GM21447 (cell line): ENCODE measurements around the gene SMAD3.
A peak's percentile ranks its signal among the peaks of the same experiment; 100 is the strongest.

Source experiments
- ATAC-seq: cut with Tn5 transposase; IDR thresholded peaks from one replicate; pipeline ENCODE4 v1.9.1; 2021; ENCODE audit not compliant: unreplicated experiment

The SMAD3 gene

DNA sequence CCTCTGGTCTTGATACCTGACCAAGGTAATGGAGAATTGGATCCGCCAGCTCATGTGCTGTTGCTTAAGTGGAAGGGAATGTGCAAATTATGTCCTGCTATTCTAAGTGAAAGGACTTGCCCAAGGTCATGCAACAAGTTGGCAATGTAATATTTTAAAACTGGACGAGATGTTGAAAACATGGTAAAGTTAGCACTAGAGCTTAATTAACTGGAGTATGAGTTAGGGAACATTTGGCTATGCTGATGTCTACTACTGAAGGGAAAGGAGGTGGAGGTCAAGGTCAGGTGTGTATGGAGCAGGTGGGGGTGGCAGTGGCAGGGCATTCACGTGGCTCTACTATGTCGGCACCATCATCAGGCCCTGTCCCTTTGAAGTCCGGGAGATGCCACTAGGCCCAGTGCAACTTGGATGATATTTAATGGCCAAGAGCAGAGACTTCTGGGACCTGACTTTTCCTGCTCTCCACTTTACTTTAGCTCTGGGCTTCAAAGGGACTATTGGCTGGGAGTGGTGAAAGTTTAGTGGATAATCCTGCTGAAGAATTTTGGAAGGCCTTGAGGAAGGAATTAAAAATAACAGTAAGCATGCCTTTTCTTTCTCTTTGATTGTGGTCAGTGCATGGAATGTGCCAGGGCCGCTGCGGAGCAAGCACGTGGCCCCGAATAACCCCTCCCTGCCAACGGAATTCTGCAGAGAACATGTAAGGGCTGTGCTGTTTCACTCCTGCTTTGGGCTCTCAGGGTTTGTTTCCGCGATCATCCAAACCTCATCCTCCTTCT, 14.9 kb downstream of the SMAD3 start:
- no peak for ATAC-seq

DNA sequence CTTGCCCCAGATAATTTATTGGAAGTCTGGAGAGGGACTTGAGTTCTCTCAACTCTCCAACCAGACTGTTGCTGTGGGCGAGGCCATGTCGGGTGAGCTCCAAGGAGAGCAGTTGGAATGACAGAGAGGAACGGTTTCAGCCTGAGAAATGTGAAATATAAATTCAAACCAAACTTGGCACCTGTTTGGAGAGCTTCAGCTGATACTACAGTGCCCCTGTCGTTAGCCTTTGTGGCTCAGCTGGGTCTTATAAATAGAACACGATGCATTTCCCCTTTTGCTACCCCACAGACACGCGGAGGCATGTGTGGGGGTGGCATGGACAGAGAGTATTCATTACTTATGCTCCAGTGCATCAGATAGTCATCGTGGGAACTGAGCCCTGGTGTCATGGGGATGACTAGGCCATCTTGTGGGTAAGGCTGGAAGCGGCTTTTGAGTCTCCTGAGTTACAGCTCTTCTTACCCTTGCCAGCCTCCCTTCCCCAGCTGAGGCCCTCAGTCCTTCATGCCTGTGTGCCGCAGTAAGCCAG, 15.6 kb downstream of the SMAD3 start:
- peak; percentile 42 for ATAC-seq

- ATAC-seq = no peak
These were observed 16.7 kb downstream of the SMAD3 start for GRCh38 chr15:67082007-67082536.

DNA sequence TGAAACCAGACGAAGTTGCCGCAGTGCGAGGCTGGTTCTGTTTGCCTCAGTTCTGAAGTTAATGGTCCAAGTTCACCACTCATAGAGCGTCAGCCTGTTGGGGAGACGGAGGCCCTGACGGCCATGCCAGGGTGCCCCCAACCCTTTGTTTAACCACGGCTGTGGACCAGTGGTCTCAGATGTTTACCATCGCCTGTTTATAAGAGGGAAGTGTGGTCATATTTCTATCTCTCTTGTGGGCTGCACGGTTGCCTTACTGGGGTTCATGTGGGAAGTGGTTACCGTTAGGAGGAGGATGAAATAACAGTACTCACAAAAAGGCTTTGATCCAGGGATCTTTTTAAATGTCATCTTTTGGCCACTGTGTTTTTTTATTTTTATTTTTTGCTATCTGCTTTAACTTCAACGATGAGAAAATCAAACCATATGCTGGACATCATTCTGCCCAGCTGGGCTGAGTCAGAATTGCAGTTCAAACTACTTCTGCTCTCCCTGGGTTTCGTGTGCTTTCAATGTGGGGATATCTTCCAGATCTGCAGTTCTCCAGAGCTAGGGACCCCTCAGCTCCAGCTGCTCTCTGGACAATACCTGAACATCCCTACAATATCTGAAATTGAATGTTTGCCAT, 17.8 kb downstream of the SMAD3 start:
- ATAC-seq = no peak

GRCh38 chr15:67084561-67084960, 19.2 kb downstream of the SMAD3 start:
- ATAC-seq = no peak

- peak; percentile 25 for ATAC-seq
These were observed 19.9 kb downstream of the SMAD3 start for GRCh38 chr15:67085237-67085817.

DNA sequence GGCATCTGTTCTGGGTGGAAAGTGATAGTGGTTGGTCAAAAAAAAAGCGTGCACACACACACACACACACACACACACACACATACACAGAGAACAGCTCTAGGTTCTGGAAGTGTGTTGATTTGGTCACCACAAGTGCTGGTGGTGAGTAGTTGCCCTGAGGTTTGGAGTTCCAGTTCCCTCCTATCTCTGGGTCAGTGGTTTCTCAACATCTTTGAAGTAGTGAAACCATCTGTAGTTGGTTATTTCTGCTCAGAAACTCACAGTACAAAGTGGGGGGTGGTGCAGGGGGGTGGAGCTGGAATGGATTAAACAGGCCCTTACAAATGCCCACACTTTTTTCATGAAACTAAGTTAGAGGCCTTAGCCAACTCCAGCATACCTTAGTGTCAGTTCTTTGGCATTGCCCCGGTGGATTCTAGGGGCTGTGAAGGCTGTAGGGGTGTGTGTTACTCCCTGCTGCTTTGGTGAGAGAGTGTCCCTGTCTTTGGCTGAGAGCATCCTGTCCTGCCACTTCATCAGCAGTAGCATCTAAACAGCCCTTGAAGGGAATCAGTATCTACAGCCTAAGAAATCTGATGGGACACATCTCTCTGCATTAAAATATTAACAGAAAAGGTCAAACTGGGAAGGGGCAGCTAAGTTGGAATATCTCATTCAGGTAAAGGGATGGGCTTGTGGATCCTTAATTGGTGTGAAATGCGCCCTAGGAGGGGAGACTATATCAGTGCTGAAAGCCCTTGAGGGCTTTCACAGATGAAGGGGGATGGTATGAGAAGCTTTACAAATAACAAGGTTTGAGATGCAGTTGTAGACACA, 20.6 kb downstream of the SMAD3 start:
- peak; percentile 44 for ATAC-seq

- no peak for ATAC-seq
These were observed 21.2 kb downstream of the SMAD3 start for GRCh38 chr15:67086637-67086914.

DNA sequence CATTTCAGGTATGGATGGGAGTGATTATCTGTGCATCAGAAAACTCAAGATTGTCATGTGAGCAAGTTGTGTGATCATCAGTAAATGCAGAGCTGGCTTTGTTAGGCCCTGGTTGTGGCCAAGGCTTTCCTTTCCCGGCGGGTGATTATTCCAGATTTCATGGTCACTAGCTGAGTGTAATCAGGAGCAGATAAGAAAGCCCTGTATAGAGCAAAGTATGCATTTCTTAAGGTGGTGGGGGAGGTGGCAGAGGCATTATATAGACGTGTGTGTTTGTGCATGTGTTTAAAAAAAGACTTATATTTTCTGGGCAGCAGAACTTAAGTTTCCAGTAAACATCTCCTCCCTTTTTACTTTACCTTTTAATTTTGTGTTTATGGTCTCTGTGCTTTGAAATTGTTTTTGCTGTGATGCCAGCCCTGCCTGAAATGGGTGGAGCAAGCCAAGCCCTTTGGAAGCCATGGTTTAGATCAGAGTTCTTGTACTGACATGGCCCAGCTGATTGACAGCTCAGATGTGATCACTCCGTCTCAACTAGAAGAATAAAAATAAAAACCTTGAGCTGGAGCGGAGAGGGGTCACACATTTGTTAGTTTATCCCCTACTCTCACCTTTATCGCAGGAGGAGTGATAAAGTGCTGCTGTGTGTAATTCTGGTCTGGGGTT, 22.2 kb downstream of the SMAD3 start:
- no peak for ATAC-seq

GRCh38 chr15:67089217-67090193, 24.1 kb downstream of the SMAD3 start:
- no peak for ATAC-seq

DNA sequence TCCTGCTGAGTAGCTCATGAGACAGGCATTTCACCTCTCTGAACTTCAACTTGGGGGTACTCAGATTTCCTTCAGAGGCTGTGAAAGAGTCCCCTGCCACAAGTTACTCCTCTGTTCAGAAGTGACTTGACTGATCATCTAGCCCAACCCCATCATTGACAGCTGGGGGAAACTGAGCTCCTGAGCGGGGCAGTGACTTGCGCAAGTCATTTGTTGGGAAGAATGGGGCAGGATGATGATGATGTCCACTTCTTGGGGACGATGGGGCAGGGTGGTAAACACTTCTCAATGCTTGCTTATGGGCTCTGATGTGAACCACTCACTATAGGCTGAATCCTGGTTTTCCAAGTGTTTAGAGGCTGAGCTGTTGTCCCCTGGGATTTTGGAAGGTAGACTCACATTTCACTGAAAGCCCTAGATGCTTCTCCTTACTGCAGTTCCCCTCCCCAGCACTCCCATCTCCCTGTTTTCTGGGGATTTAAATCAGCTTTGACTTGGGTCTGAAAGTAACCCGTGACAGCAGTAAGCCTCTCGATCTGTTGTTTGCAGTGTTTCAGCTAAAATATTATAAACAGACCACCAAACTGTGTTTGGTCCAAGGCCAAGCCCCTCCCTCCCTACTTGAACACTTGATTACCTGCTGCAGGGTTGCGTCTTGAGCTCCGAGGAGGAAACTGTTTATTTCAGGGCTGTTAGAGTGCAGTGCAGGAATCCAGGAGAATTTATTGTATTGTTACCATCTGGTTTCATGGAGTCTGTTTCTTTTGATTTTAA, 25.1 kb downstream of the SMAD3 start:
- ATAC-seq = no peak

GRCh38 chr15:67091071-67091979, 25.9 kb downstream of the SMAD3 start:
- ATAC-seq = peak; percentile 74

DNA sequence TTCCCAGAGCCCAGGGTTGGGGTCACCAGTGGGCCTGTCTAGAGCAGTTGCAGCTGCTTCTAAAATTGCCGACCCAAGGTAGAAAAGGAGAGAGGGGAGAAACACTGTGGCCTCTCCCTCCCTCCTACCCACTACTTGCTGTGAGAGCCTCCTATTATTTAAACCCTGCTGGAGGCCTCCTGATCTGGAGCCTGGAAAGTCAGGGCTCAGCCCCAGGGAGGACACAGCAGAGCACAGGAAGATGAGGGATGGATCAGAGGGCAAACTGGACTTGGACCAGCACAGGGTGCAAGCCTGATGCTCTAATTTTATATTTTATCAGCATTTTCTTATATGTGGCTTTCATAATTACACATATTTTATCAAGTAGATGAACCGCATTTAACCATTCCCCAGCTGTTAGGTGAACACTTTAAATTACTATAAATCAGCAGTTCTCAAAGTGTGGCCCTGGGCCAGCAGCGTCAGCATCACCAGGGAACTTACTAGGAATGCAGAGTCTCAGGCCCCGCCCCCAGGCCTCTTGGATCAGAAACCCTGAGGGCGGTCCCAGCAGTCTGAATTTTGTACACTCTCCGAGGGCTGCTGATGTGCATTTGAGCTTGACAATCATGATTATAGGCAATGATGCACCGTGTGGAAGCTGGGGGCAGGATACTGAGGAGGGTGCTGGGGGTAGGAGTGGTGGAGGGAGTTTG, 26.7 kb downstream of the SMAD3 start:
- no peak for ATAC-seq

DNA sequence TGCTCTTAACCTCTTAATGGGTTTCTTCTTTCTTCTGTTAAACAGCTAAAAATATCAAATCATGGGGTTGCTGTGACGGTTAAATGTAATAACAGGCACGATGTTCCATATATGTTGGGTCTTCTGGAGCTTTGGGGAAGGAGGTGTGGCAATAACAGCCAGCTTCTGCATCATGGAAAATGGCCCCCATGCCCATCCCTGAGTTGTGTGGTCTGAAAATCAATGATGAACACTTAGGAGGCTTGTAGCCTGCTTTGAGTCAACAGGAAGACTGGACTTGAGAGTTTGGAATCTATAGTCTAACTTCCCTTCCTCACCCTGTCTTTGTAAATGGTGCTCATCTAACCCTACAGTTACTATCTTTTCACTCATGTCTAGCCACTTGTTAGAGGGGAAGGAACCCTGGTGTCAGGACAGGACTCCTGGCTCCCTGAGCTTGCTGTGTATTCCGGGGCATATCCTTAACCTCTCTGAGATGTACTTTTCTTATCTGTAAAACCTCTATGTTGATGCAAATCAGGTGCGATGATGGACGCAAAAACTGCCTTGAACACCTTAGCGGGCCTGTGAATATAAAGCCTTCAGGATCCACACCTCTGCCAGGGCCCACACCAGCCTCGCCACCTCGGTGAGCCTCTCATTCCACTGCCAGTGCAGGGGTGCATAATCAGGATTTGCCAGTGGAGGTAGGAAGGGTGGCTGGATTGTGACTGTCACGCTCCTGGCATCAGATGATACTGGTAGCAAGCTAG, 27.5 kb downstream of the SMAD3 start:
- no peak for ATAC-seq

- ATAC-seq = peak; percentile 46
These were observed 28.1 kb downstream of the SMAD3 start for GRCh38 chr15:67093504-67093862.

DNA sequence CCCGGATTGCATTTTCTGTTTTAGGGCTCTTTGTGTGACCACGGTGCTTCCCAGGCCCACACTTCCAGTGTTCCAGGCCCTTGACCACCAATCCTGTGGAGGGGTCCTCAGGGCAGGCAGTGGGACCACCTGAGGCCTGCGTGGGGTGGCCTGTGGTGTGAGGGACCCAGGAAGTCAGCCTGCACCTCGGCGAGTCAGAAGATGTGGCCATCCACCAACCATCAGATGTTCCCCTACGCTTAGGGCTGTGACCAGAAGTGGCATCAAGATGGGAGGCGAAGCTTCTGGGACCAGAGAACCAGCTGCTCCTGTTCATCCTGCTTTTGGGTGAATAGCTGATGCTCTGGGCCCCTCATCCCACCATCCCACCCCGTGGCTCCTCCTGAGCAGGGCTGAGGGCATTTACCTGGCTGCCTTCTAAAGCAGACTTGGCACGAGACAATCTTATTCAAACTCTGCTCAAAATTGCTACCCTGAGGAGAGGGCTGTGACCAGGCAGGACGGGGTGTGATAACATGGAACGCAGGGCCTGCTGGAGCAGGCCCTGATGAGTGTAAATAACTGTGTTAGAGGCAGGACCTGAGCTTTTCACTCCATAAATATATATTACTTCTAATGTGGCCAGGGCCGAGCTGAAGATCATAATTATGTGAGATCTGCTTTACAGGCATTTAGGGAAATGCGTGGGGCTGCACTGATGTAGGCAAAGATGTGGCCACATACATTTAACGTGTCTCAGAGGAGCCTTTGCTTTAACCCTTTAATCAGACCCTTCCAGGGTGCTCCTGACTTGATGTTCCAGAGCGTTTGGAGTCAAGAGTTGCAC, 28.8 kb downstream of the SMAD3 start:
- ATAC-seq = no peak
